ENCODE measurements around the gene HOXA3. TPM values are rescaled to one million over a fixed set of nuclear protein-coding genes. Genes with fewer than 3 reads are reported as not detected.

HOXA3 gene
- total and polyA plus RNA-seq, 2 donors (not counting 1 experiment from before 2014, with no cell fraction given), result 0.68 to 1.5 TPM

GRCh38 chr7:27111751-27112277 lies 40.6 kb downstream of the HOXA3 start:
- Histone ChIP-seq H3K27ac (ENCODE audit: insufficient read depth, low read length) (peak overlapping the region; percentile 93), H3K4me1 (ENCODE audit: control insufficient read depth, extremely low read depth, insufficient read depth, low read length) (peaks cover 22% of the 10 kb centered on the region)

GRCh38 chr7:27111042-27111750 lies 41.2 kb downstream of the HOXA3 start:
- Histone ChIP-seq H4K20me1 (ENCODE audit: control insufficient read depth, extremely low read depth, insufficient read depth, low read length) (no peaks in the 10 kb centered on the region), H3K4me2 (ENCODE audit: extremely low read depth, insufficient read depth, low read length) (peak overlapping the region; percentile 96), H3K4me1 (ENCODE audit: control insufficient read depth, extremely low read depth, insufficient read depth, low read length) (peaks cover 22% of the 10 kb centered on the region), H3K27ac (ENCODE audit: insufficient read depth, low read length) (peak overlapping the region; percentile 93), H3K36me3 (ENCODE audit: control insufficient read depth, insufficient read depth, low read length) (no peaks in the 10 kb centered on the region), H3K9ac (ENCODE audit: insufficient read depth, low read length) (no peak overlapping the region), H3K79me2 (ENCODE audit: control insufficient read depth, insufficient read depth, low read length) (peaks cover 63% of the 10 kb centered on the region), H3K9me3 (ENCODE audit: control insufficient read depth, insufficient read depth, low read depth, low read length) (no peaks in the 10 kb centered on the region), H3K4me3 (replicated peaks in 1 of 4; ENCODE audit: control extremely low read depth in 1 of 4, insufficient read depth in 1 of 4, low read depth in 3 of 4, low read length in 4 of 4) (peak overlapping the region in 3 of 4 experiments; percentile 3 to 92 (median 76)), H2AFZ (ENCODE audit: low read length) (no peak overlapping the region), H3K27me3 (ENCODE audit: control insufficient read depth, insufficient read depth, low read length) (no peaks in the 10 kb centered on the region)
- TF ChIP-seq EZH2 (IDR thresholded peaks at IDR 0.05; ENCODE audit: low read length, missing control alignments), result no peak
- no peak for TF ChIP-seq CTCF (conservative IDR thresholded peaks at IDR 0.05 in 1 of 2, IDR thresholded peaks at IDR 0.05 in 1 of 2; ENCODE audit: low read depth in 1 of 2, low read length in 2 of 2)
- DNase-seq (ENCODE audit: low read depth in 2 of 2), result peak; percentile 88 to 96

More at GRCh38 chr7:27111751-27112277, 40.6 kb downstream of the HOXA3 start:
- Histone ChIP-seq H3K9ac (ENCODE audit: insufficient read depth, low read length) (no peak overlapping the region), H2AFZ (ENCODE audit: low read length) (no peak overlapping the region), H3K4me2 (ENCODE audit: extremely low read depth, insufficient read depth, low read length) (peak overlapping the region; percentile 96), H3K4me3 (replicated peaks in 1 of 4; ENCODE audit: control extremely low read depth in 1 of 4, insufficient read depth in 1 of 4, low read depth in 3 of 4, low read length in 4 of 4) (peak overlapping the region in 3 of 4 experiments; percentile 51 to 92 (median 76)), H3K9me3 (ENCODE audit: control insufficient read depth, insufficient read depth, low read depth, low read length) (no peaks in the 10 kb centered on the region), H3K79me2 (ENCODE audit: control insufficient read depth, insufficient read depth, low read length) (peaks cover 63% of the 10 kb centered on the region), H3K36me3 (ENCODE audit: control insufficient read depth, insufficient read depth, low read length) (no peaks in the 10 kb centered on the region), H4K20me1 (ENCODE audit: control insufficient read depth, extremely low read depth, insufficient read depth, low read length) (no peaks in the 10 kb centered on the region), H3K27me3 (ENCODE audit: control insufficient read depth, insufficient read depth, low read length) (no peaks in the 10 kb centered on the region)
- TF ChIP-seq EZH2 (IDR thresholded peaks at IDR 0.05; ENCODE audit: low read length, missing control alignments) (no peak), CTCF (conservative IDR thresholded peaks at IDR 0.05 in 1 of 2, IDR thresholded peaks at IDR 0.05 in 1 of 2; ENCODE audit: low read depth in 1 of 2, low read length in 2 of 2) (no peak)
- DNase-seq (ENCODE audit: low read depth in 2 of 2), result peak in 1 of 2 donors; percentile 56

- Histone ChIP-seq H3K27ac (ENCODE audit: insufficient read depth, low read length) (peak overlapping the region; percentile 93), H3K4me2 (ENCODE audit: extremely low read depth, insufficient read depth, low read length) (peak overlapping the region; percentile 38)
- peak; percentile 95 to 98 for DNase-seq (ENCODE audit: low read depth in 2 of 2)
These were observed 42.0 kb downstream of the HOXA3 start for GRCh38 chr7:27110186-27111031.

More at GRCh38 chr7:27110186-27111031, 42.0 kb downstream of the HOXA3 start:
- Histone ChIP-seq H3K36me3 (ENCODE audit: control insufficient read depth, insufficient read depth, low read length) (no peaks in the 10 kb centered on the region), H3K27me3 (ENCODE audit: control insufficient read depth, insufficient read depth, low read length) (no peaks in the 10 kb centered on the region), H3K9me3 (ENCODE audit: control insufficient read depth, insufficient read depth, low read depth, low read length) (no peaks in the 10 kb centered on the region), H3K4me3 (replicated peaks in 1 of 4; ENCODE audit: control extremely low read depth in 1 of 4, insufficient read depth in 1 of 4, low read depth in 3 of 4, low read length in 4 of 4) (peak overlapping the region; percentile 3 to 92 (median 20)), H3K4me1 (ENCODE audit: control insufficient read depth, extremely low read depth, insufficient read depth, low read length) (peaks cover 27% of the 10 kb centered on the region), H3K9ac (ENCODE audit: insufficient read depth, low read length) (peak overlapping the region; percentile 39), H3K79me2 (ENCODE audit: control insufficient read depth, insufficient read depth, low read length) (peaks cover 64% of the 10 kb centered on the region), H2AFZ (ENCODE audit: low read length) (no peak overlapping the region), H4K20me1 (ENCODE audit: control insufficient read depth, extremely low read depth, insufficient read depth, low read length) (no peaks in the 10 kb centered on the region)
- TF ChIP-seq CTCF (conservative IDR thresholded peaks at IDR 0.05 in 1 of 2, IDR thresholded peaks at IDR 0.05 in 1 of 2; ENCODE audit: low read depth in 1 of 2, low read length in 2 of 2) (no peak), EZH2 (IDR thresholded peaks at IDR 0.05; ENCODE audit: low read length, missing control alignments) (no peak)

Measured in fibroblast of lung (primary cell).